K562 (cell line): ENCODE data around the gene DRC1. TPM values are rescaled to one million over a fixed set of nuclear protein-coding genes. Genes with fewer than 3 reads are reported as not detected.

ENCODE experiments used
- ATAC-seq: fragments of 200-7000 bp; cut with Tn5 transposase; 3 replicates; pipeline ENCODE4 v1.9.1; 2020; ENCODE audit warnings: moderate library complexity
- BruUV-seq: library from RNA; stranded (reverse); fragments of 400-500 nt; replicated peaks from 2 replicates; lab custom pipeline; 2021; lab: Mats Ljungman, UMichigan
- CTCF ChIA-PET: fragments of 300-600 bp; formaldehyde crosslinking; extraction: SDS; loops from one replicate; lab custom pipeline; 2021; ENCODE audit warnings: low intra/inter-chr PET ratio; lab: Yijun Ruan, JAX
- POLR2A ChIA-PET: fragments of 300-600, 350-650 bp; sonication (Branson Sonifier 250); formaldehyde crosslinking; extraction: SDS; loops from one replicate; lab custom pipeline; 2021; ENCODE audit warnings: antibody characterized with exemption, inconsistent platforms; lab: Yijun Ruan, JAX
- DNase-seq, 4 experiments: peaks; one replicate each; pipeline versions ENCODE4 v3.0.0 to v3.0.0-alpha.2; 2011 to 2018; ENCODE audit warnings: low spot score in 3 of 4, mixed read lengths in 3 of 4; ENCODE audit errors: extremely low read depth in 1 of 4
- FAIRE-seq: peaks from 2 replicates; lab custom pipeline; 2011; peaks lifted over from hg19 to GRCh38; lab: Jason Lieb, UNC
- H2AFZ ChIP-seq: 2 replicates; pipeline ENCODE4 v1.6.0; 2011; ENCODE audit warnings: low read depth, low read length, control low read depth, inconsistent platforms
- H3K27ac ChIP-seq: fragments of 200-600 bp; 3 replicates; pipeline ENCODE4 v1.8.0; 2011; ENCODE audit warnings: low read depth, mild to moderate bottlenecking, control low read depth, inconsistent platforms, low read length, moderate library complexity, mixed read lengths; ENCODE audit errors: extremely low read depth
- H3K27me3 ChIP-seq, 2 experiments: fragments of 300-600 bp in 1 of 2; 2 replicates in 1 of 2; 3 replicates in 1 of 2; pipeline versions ENCODE4 v1.6.0 to v1.8.0; 2011; ENCODE audit warnings: inconsistent platforms in 2 of 2, low read length in 2 of 2, mild to moderate bottlenecking in 1 of 2, mixed read lengths in 1 of 2, moderate library complexity in 1 of 2; ENCODE audit not compliant: control insufficient read depth in 2 of 2, insufficient read depth in 2 of 2
- H3K36me3 ChIP-seq: fragments of 300-600 bp; 3 replicates; pipeline ENCODE4 v1.8.0; 2011; ENCODE audit warnings: mild to moderate bottlenecking, low read length, inconsistent platforms; ENCODE audit not compliant: control insufficient read depth, insufficient read depth
- H3K4me1 ChIP-seq, 2 experiments: fragments of 200-600 bp in 1 of 2; replicated peaks in 1 of 2; 2 replicates in 1 of 2; 3 replicates in 1 of 2; pipeline versions ENCODE4 v1.5.1 to v1.8.0; 2011; ENCODE audit warnings: inconsistent platforms in 2 of 2, low read length in 2 of 2, mild to moderate bottlenecking in 1 of 2, mixed read lengths in 1 of 2, moderate library complexity in 1 of 2; ENCODE audit not compliant: control insufficient read depth in 2 of 2, insufficient read depth in 2 of 2
- H3K4me2 ChIP-seq: 2 replicates; pipeline ENCODE4 v1.6.1; 2011; ENCODE audit warnings: low read length, control low read depth, inconsistent platforms, mixed read lengths; ENCODE audit not compliant: insufficient read depth
- H3K4me3 ChIP-seq: fragments of 200-600 bp; sonication (generic), shearing (Covaris generic); 2 replicates; pipeline ENCODE4 v1.5.1; 2016; ENCODE audit warnings: control low read depth, inconsistent platforms
- H3K79me2 ChIP-seq: fragments of 200-600 bp; 3 replicates; pipeline ENCODE4 v1.8.0; 2011; ENCODE audit warnings: low read length, inconsistent platforms; ENCODE audit not compliant: control insufficient read depth, insufficient read depth
- H3K9ac ChIP-seq, 2 experiments: 2 replicates each; pipeline versions ENCODE4 v1.6.0 to v1.6.1; 2011; ENCODE audit warnings: low read depth in 2 of 2, low read length in 2 of 2, control low read depth in 1 of 2, inconsistent platforms in 1 of 2, mild to moderate bottlenecking in 1 of 2, mixed read lengths in 1 of 2; ENCODE audit not compliant: insufficient read depth in 1 of 2
- H3K9me1 ChIP-seq: one replicate; pipeline ENCODE4 v1.6.0; 2011; ENCODE audit warnings: inconsistent platforms, mild to moderate bottlenecking, low read length, moderate library complexity; ENCODE audit not compliant: control insufficient read depth, insufficient read depth
- H3K9me3 ChIP-seq: replicated peaks from 2 replicates; pipeline ENCODE4 v1.5.1; 2011; ENCODE audit warnings: low read depth, low read length, inconsistent platforms; ENCODE audit not compliant: control insufficient read depth, insufficient read depth
- H4K20me1 ChIP-seq: replicated peaks from 2 replicates; pipeline ENCODE4 v1.6.1; 2011; ENCODE audit warnings: low read length, inconsistent platforms, mixed read lengths; ENCODE audit not compliant: control insufficient read depth, insufficient read depth
- ADNP ChIP-seq: fragments of 200-800 bp; sonication (Bioruptor generic); IDR thresholded peaks from 2 replicates; pipeline ENCODE4 v1.6.1; 2016; ENCODE audit warnings: missing genetic modification characterization, missing compliant biosample characterization
- BCOR ChIP-seq: fragments of 450-650 bp; IDR thresholded peaks from 2 replicates; pipeline ENCODE4 v1.6.1; 2016
- KAT2B ChIP-seq: IDR thresholded peaks from one replicate; pipeline ENCODE4 v1.6.1; 2012; ENCODE audit warnings: low read depth, mild to moderate bottlenecking, control low read depth, inconsistent platforms, low read length, moderate library complexity
- KDM1A ChIP-seq, 2 experiments: fragments of 450-650 bp; IDR thresholded peaks; 2 replicates each; pipeline ENCODE4 v1.6.1; 2016; ENCODE audit warnings: mild to moderate bottlenecking in 2 of 2
- MBD2 ChIP-seq: sonication (generic); IDR thresholded peaks from 2 replicates; pipeline ENCODE4 v1.6.1; 2016; ENCODE audit warnings: low read depth, borderline replicate concordance
- NCOA2 ChIP-seq, 2 experiments: fragments of 450-650 bp; IDR thresholded peaks; 2 replicates each; pipeline ENCODE4 v1.6.1; 2018; ENCODE audit warnings: mild to moderate bottlenecking in 2 of 2, moderate library complexity in 1 of 2; ENCODE audit not compliant: partially characterized antibody in 2 of 2
- PURB ChIP-seq: sonication (generic); formaldehyde crosslinking; IDR thresholded peaks from 2 replicates; pipeline ENCODE4 v1.9.0; 2021; ENCODE audit warnings: low read depth, mild to moderate bottlenecking, missing genetic modification reagents
- RBM25 ChIP-seq: fragments of 200-400 bp; formaldehyde crosslinking; IDR thresholded peaks from 2 replicates; pipeline ENCODE4 v1.6.1; 2018; ENCODE audit warnings: low read length, low read depth, moderate library complexity; ENCODE audit not compliant: severe bottlenecking
- SMARCA5 ChIP-seq: fragments of 450-650 bp; IDR thresholded peaks from 2 replicates; pipeline ENCODE4 v1.6.1; 2016
- TAL1 ChIP-seq: fragments of 450-650 bp; IDR thresholded peaks from 2 replicates; pipeline ENCODE4 v1.6.1; 2016; ENCODE audit warnings: mild to moderate bottlenecking
- ZFP36 ChIP-seq: fragments of 150-350 bp; IDR thresholded peaks from 2 replicates; pipeline ENCODE4 v1.6.1; 2018; ENCODE audit warnings: low read length, low read depth; ENCODE audit not compliant: partially characterized antibody
- ZZZ3 ChIP-seq: fragments of 450-650 bp; IDR thresholded peaks from 2 replicates; pipeline ENCODE4 v1.6.1; 2016; ENCODE audit warnings: antibody characterized with exemption, mild to moderate bottlenecking, moderate library complexity
- WGBS: fragments of 100-300 bp; shearing (Covaris generic); methylation state at CpG from one replicate; pipeline ENCODE4 v1.1.6; 2016; ENCODE audit warnings: low coverage, mixed read lengths; ENCODE audit not compliant: insufficient coverage; ENCODE audit errors: missing lambda C conversion rate; 5-methylcytosine and 5-hydroxymethylcytosine counted together
- in situ Hi-C: fragments of 300-500 bp; cut with MboI; formaldehyde crosslinking; loops from 4 replicates; pipeline ENCODE4 v1.15.0; 2018; ENCODE audit warnings: inconsistent platforms, mixed read lengths
- intact Hi-C: fragments of 100-400 bp; cut with micrococcal nuclease; formaldehyde crosslinking; loops from 2 replicates; pipeline ENCODE4 v1.14.2; 2022
- polyA plus RNA-seq, 8 experiments: library from polyadenylated mRNA; depleted of rRNA in 4 of 8; stranded (reverse) in 5 of 8; unstranded in 3 of 8; fragments of >200 nt; fragmentation: Nextera tagmentation in 2 of 8; fragmentation: Illumina TruSeq in 1 of 8; extraction: Ambion mirVana in 2 of 8; extraction: Trizol in 1 of 8; gene quantifications; 2 replicates each; pipeline versions ENCODE4 v1.2.1 to v1.2.3, GENCODE V29; 2011 to 2014; ENCODE audit warnings: inconsistent platforms in 1 of 8, missing spikeins in 1 of 8
- total RNA-seq, 7 experiments: library from RNA; depleted of rRNA in 6 of 7; stranded (reverse); fragments of >200 nt in 6 of 7; fragmentation: Illumina TruSeq in 2 of 7; extraction: Trizol in 2 of 7; gene quantifications; 2 replicates each; pipeline versions ENCODE4 v1.2.1 to v1.2.3, GENCODE V29; 2011 to 2021; ENCODE audit warnings: low replicate concordance in 1 of 7
- TF ChIP-seq, protein P1 (sequence below): IDR thresholded peaks from 3 replicates; pipeline ENCODE4 v1.6.1; 2011; ENCODE audit warnings: borderline replicate concordance, mild to moderate bottlenecking, moderate library complexity; ENCODE audit not compliant: insufficient read length; ENCODE audit errors: extremely low read depth
- TF ChIP-seq, protein P2 (sequence below): sonication (generic); formaldehyde crosslinking; IDR thresholded peaks from 2 replicates; pipeline ENCODE4 v1.5.0; 2020; ENCODE audit warnings: missing genetic modification reagents
- TF ChIP-seq, protein P3 (sequence below): fragments of 450-650 bp; IDR thresholded peaks from 2 replicates; pipeline ENCODE4 v1.6.1; 2016

The DRC1 gene
- total and polyA plus RNA-seq, 9 of the 15 experiments (the other 6 are each of a cell fraction or from before 2014, with no cell fraction given): 0.07 to 0.10 TPM; not detected in 7

DNA sequence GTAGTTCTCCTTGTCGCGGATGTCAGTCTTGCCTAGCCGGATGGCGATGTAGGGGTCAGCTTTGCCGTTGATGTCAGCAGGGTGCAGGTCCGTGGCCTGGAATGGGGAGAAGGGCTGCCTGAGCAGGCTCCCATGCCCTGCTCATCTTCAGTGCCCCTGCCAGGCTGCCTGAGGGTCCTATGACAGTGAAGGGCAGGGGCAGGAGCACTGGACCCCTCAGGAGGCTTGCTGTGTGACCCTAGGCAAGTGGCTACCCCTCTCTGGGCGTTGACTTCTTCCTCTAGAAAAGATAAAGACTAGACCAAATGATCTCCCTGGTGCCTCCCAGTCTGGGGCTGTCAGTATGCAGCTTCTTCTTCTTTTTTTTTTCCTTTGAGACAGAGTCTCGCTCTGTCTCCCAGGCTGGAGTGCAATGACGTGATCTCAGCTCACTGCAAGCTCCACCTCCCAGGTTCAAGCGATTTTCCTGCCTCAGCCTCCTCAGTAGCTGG, 64.3 kb downstream of the DRC1 start:
- ChIA-PET CTCF (interaction anchor here (0.8 kb wide), 1 partner anchor 231 kb away, joined by 3 read pairs; no protein-coding TSS in a partner anchor), POLR2A (interaction anchor here (2.7 kb wide), 1 partner anchor 121 kb away, joined by 9 read pairs; the partner anchor contains the start of gene SELENOI)
- Histone ChIP-seq H3K27ac (no peak overlapping the region), H3K27me3 (no peaks in the 10 kb centered on the region), H2AFZ (no peak overlapping the region), H4K20me1 (no peaks in the 10 kb centered on the region), H3K4me3 (no peak overlapping the region), H3K9ac (no peak overlapping the region), H3K9me3 (peaks cover 5% of the 10 kb centered on the region; the same call in 1 of the 2 replicates), H3K4me2 (no peak overlapping the region), H3K9me1 (no peaks in the 10 kb centered on the region), H3K4me1 (peaks cover 13 to 25% of the 10 kb centered on the region in 2 experiments; a peak in 4 of 5 replicates), H3K36me3 (no peaks in the 10 kb centered on the region), H3K79me2 (no peaks in the 10 kb centered on the region)
- intact Hi-C loops: loop anchor here (5.0 to 10.0 kb wide), 3 partner anchors 231 to 514 kb away; partner anchors contain the start of gene GAREM2
- DNase-seq (no peak), FAIRE-seq (no peak), ATAC-seq (no peak; the same call in 2 of the 3 replicates)
- no TSS peak for BruUV-seq
- WGBS: 61% methylated on average over 8 of the region's 10 CpGs
- in situ Hi-C loops: loop anchor here (5.0 to 10.0 kb wide), 2 partner anchors 224 to 521 kb away; partner anchors contain the start of genes HADHA and HADHB
- no peak for TF ChIP-seq ZZZ3
- TF ChIP-seq RBM25: peak; percentile 57
- TF ChIP-seq ADNP (tag): peak; percentile 64
- TF ChIP-seq MBD2: no peak
- 0 out of 4 replicates have a peak, but pooled peaks of 1 of the 2 experiments have one; percentile 35 for TF ChIP-seq KDM1A (IDR thresholded peaks at IDR 0.05)
- no peak for TF ChIP-seq KAT2B
- peak; percentile 76 for TF ChIP-seq BCOR
- no peak for TF ChIP-seq NCOA2 (IDR thresholded peaks at IDR 0.05; ENCODE audit: partially characterized antibody in 2 of 2)
- TF ChIP-seq PURB (CRISPR knock-in tag): no peak
- TF ChIP-seq, protein P1, sequence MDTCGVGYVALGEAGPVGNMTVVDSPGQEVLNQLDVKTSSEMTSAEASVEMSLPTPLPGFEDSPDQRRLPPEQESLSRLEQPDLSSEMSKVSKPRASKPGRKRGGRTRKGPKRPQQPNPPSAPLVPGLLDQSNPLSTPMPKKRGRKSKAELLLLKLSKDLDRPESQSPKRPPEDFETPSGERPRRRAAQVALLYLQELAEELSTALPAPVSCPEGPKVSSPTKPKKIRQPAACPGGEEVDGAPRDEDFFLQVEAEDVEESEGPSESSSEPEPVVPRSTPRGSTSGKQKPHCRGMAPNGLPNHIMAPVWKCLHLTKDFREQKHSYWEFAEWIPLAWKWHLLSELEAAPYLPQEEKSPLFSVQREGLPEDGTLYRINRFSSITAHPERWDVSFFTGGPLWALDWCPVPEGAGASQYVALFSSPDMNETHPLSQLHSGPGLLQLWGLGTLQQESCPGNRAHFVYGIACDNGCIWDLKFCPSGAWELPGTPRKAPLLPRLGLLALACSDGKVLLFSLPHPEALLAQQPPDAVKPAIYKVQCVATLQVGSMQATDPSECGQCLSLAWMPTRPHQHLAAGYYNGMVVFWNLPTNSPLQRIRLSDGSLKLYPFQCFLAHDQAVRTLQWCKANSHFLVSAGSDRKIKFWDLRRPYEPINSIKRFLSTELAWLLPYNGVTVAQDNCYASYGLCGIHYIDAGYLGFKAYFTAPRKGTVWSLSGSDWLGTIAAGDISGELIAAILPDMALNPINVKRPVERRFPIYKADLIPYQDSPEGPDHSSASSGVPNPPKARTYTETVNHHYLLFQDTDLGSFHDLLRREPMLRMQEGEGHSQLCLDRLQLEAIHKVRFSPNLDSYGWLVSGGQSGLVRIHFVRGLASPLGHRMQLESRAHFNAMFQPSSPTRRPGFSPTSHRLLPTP: no peak
- no peak for TF ChIP-seq TAL1
- TF ChIP-seq, protein P2, sequence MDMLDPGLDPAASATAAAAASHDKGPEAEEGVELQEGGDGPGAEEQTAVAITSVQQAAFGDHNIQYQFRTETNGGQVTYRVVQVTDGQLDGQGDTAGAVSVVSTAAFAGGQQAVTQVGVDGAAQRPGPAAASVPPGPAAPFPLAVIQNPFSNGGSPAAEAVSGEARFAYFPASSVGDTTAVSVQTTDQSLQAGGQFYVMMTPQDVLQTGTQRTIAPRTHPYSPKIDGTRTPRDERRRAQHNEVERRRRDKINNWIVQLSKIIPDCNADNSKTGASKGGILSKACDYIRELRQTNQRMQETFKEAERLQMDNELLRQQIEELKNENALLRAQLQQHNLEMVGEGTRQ (CRISPR knock-in tag): no peak
- TF ChIP-seq ZFP36: peak; percentile 89
- TF ChIP-seq, protein P3, sequence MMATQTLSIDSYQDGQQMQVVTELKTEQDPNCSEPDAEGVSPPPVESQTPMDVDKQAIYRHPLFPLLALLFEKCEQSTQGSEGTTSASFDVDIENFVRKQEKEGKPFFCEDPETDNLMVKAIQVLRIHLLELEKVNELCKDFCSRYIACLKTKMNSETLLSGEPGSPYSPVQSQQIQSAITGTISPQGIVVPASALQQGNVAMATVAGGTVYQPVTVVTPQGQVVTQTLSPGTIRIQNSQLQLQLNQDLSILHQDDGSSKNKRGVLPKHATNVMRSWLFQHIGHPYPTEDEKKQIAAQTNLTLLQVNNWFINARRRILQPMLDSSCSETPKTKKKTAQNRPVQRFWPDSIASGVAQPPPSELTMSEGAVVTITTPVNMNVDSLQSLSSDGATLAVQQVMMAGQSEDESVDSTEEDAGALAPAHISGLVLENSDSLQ: peak; percentile 26; the same call in 1 of the 2 replicates
- TF ChIP-seq SMARCA5: no peak
